B cell (primary cell): ENCODE data around the gene CLCN2. TPM values are rescaled to one million over a fixed set of nuclear protein-coding genes. Genes with fewer than 3 reads are reported as not detected.

Experiments used
- ATAC-seq: fragments of 200-7000 bp; cut with Tn5 transposase; one replicate; pipeline ENCODE4 v1.10.0; 2021; ENCODE audit warnings: low read depth, mild to moderate bottlenecking, moderate number of reproducible peaks, moderate library complexity
- CTCF ChIA-PET: fragments of 350-600 bp; sonication (Branson Sonifier 250); formaldehyde crosslinking; loops from one replicate; lab custom pipeline; 2021; ENCODE audit warnings: antibody characterized with exemption, inconsistent platforms; lab: Charles Lee
- POLR2A ChIA-PET: fragments of 350-600 bp; sonication (Branson Sonifier 250); formaldehyde crosslinking; loops from one replicate; lab custom pipeline; 2021; ENCODE audit warnings: antibody characterized with exemption; lab: Charles Lee
- DNase-seq: peaks from one replicate; pipeline ENCODE4 v3.0.0; 2013
- H2AFZ ChIP-seq: 2 replicates; pipeline ENCODE4 v1.6.1; 2012; ENCODE audit warnings: mild to moderate bottlenecking, low read depth, low read length; ENCODE audit not compliant: insufficient read depth, poor library complexity, severe bottlenecking
- H3K27ac ChIP-seq, 2 donors: 1 replicate in 1 of 2; 2 replicates in 1 of 2; pipeline ENCODE4 v1.5.1; 2012 to 2013; ENCODE audit warnings: low read length in 2 of 2, mild to moderate bottlenecking in 2 of 2, moderate library complexity in 1 of 2
- H3K27me3 ChIP-seq, 4 experiments: fragments of 200-600 bp in 1 of 4; sonication (generic) in 1 of 4; replicated peaks in 1 of 4; 1 replicate in 2 of 4; 2 replicates in 2 of 4; pipeline versions ENCODE4 v1.6.1 to v1.7.0; 2013 to 2016; ENCODE audit warnings: low read length in 3 of 4, mild to moderate bottlenecking in 2 of 4, mixed read lengths in 1 of 4, moderate library complexity in 1 of 4; ENCODE audit not compliant: insufficient read depth in 4 of 4, control insufficient read depth in 3 of 4; ENCODE audit errors: control extremely low read depth in 1 of 4
- H3K36me3 ChIP-seq, 2 experiments: replicated peaks in 1 of 2; 1 replicate in 1 of 2; 2 replicates in 1 of 2; pipeline versions ENCODE4 v1.6.1 to v1.7.1; 2013; ENCODE audit warnings: low read length in 1 of 2; ENCODE audit not compliant: insufficient read depth in 2 of 2, control insufficient read depth in 1 of 2; ENCODE audit errors: control extremely low read depth in 1 of 2, extremely low read depth in 1 of 2
- H3K4me1 ChIP-seq, 2 donors: fragments of 200-600 bp in 1 of 2; sonication (generic) in 1 of 2; 1 replicate in 1 of 2; 2 replicates in 1 of 2; pipeline versions ENCODE4 v1.5.1 to v1.6.1; 2013 to 2017; ENCODE audit warnings: low read length in 2 of 2; ENCODE audit not compliant: control insufficient read depth in 2 of 2, insufficient read depth in 2 of 2
- H3K4me2 ChIP-seq: replicated peaks from 2 replicates; pipeline ENCODE3; 2012; ENCODE audit warnings: mild to moderate bottlenecking, low read depth, low read length; ENCODE audit not compliant: poor library complexity, severe bottlenecking
- H3K4me3 ChIP-seq, 5 experiments: fragments of 200-600 bp in 1 of 5; sonication (generic) in 1 of 5; 1 replicate in 3 of 5; 2 replicates in 2 of 5; pipeline versions ENCODE4 v1.5.1 to v1.7.0; 2011 to 2016; ENCODE audit warnings: low read length in 4 of 5, mild to moderate bottlenecking in 4 of 5, low read depth in 2 of 5, control low read depth in 1 of 5, moderate library complexity in 1 of 5; ENCODE audit not compliant: insufficient read depth in 1 of 5; ENCODE audit errors: control extremely low read depth in 1 of 5, extremely low read depth in 1 of 5
- H3K79me2 ChIP-seq: fragments of 200-600 bp; sonication (generic); one replicate; pipeline ENCODE4 v1.6.0; 2016; ENCODE audit warnings: low read length; ENCODE audit not compliant: control insufficient read depth, insufficient read depth
- H3K9ac ChIP-seq: fragments of 200-600 bp; sonication (generic); 2 replicates; pipeline ENCODE4 v1.6.1; 2017; ENCODE audit warnings: mild to moderate bottlenecking, low read length, moderate library complexity
- H3K9me3 ChIP-seq, 3 donors: one replicate each; pipeline versions ENCODE4 v1.6.1 to v1.7.1; 2013; ENCODE audit warnings: low read length in 2 of 3; ENCODE audit not compliant: control insufficient read depth in 2 of 3, insufficient read depth in 1 of 3; ENCODE audit errors: control extremely low read depth in 1 of 3
- H4K20me1 ChIP-seq: 2 replicates; pipeline ENCODE4 v1.6.0; 2012; ENCODE audit warnings: mild to moderate bottlenecking, low read length; ENCODE audit not compliant: insufficient read depth, control insufficient read depth, poor library complexity, severe bottlenecking
- H3K27ac Mint-ChIP-seq: one replicate; pipeline ENCODE4 v1.8.0; 2021; ENCODE audit warnings: mixed read lengths
- H3K27me3 Mint-ChIP-seq: one replicate; pipeline ENCODE4 v1.8.0; 2021; ENCODE audit warnings: mixed read lengths
- H3K4me1 Mint-ChIP-seq: one replicate; pipeline ENCODE4 v1.8.0; 2021; ENCODE audit warnings: mixed read lengths
- H3K4me3 Mint-ChIP-seq: one replicate; pipeline ENCODE4 v1.8.0; 2021; ENCODE audit warnings: mixed read lengths
- H3K9me3 Mint-ChIP-seq: one replicate; pipeline ENCODE4 v1.8.0; 2022; ENCODE audit warnings: mixed read lengths; ENCODE audit not compliant: insufficient read depth
- EZH2 ChIP-seq: IDR thresholded peaks from 2 replicates; pipeline ENCODE4 v1.6.1; 2012; ENCODE audit warnings: borderline replicate concordance, low read depth, mild to moderate bottlenecking, moderate library complexity, low read length; ENCODE audit not compliant: insufficient read depth, poor library complexity, severe bottlenecking
- WGBS: methylation state at CpG from one replicate; pipeline ENCODE4 v1.1.5; 2013; ENCODE audit warnings: missing lambda C conversion rate; ENCODE audit not compliant: insufficient coverage; 5-methylcytosine and 5-hydroxymethylcytosine counted together
- intact Hi-C: fragments of 100-400 bp; cut with micrococcal nuclease; formaldehyde crosslinking; loops from one replicate; pipeline ENCODE4 v1.10.0; 2022
- polyA plus RNA-seq: library from polyadenylated mRNA; depleted of rRNA; stranded (reverse); fragments of >200 nt; gene quantifications from 2 replicates; pipeline ENCODE4 v1.2.3, GENCODE V29; 2012
- total RNA-seq, 2 donors: library from RNA; stranded (reverse); fragments of 120-200 nt in 1 of 2; gene quantifications; 1 replicate in 1 of 2; 2 replicates in 1 of 2; pipeline versions ENCODE4 v1.2.3 to v1.2.4, GENCODE V29; 2013 to 2022
- TF ChIP-seq, protein P1 (sequence below): fragments of 200-600 bp; IDR thresholded peaks from one replicate; pipeline ENCODE4 v1.8.0; 2022; ENCODE audit warnings: antibody characterized with exemption, mild to moderate bottlenecking

CLCN2 gene
- total and polyA plus RNA-seq, 2 donors (not counting 1 experiment from before 2014, with no cell fraction given): 6.1 to 8.1 TPM

DNA sequence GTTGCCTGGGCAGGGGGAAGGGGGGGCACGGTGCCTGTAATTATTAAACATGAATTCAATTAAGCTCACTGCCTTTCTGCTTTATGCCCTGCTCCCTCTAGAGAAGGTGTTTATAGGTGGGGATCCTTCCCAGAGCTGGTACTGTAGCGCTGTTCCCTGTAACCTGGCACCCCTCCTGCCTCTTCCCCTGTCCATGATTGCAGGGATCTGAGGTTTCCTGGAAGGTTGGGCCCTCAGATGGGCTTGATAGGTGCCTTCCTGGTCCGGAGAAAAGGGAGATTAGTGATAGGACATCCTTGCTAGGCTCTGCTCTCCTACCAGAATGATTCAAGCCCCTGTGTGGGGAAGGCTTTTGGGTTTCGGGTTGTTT, 26.1 kb downstream of the CLCN2 start:
- no peak for DNase-seq
- ATAC-seq: no peak
- Mint-ChIP-seq H3K4me1 (peaks cover 30% of the 10 kb centered on the region), H3K27ac (peak overlapping the region; percentile 90), H3K4me3 (peak overlapping the region; percentile 94), H3K9me3 (no peaks in the 10 kb centered on the region), H3K27me3 (no peaks in the 10 kb centered on the region)
- Histone ChIP-seq H3K9ac (peak overlapping the region; percentile 86), H3K9me3 (no peaks in the 10 kb centered on the region), H2AFZ (peak overlapping the region; percentile 85), H3K4me2 (peak overlapping the region; percentile 82), H3K27me3 (peaks cover 0 to 3% (median 0%) of the 10 kb centered on the region in 4 experiments), H3K4me1 (peaks cover 14 to 25% of the 10 kb centered on the region in 2 donors), H3K36me3 (peaks cover 1 to 41% of the 10 kb centered on the region in 2 experiments), H3K4me3 (peak overlapping the region in 4 of 5 experiments; percentile 68 to 83 (median 76)), H3K79me2 (peaks cover 19% of the 10 kb centered on the region), H3K27ac (peak overlapping the region; percentile 93), H4K20me1 (no peaks in the 10 kb centered on the region)
- WGBS: 54% methylated on average over 2 of the region's 4 CpGs
- ChIA-PET POLR2A (interaction anchor here (0.6 kb wide), 1 partner anchor 26 kb away, joined by 5 read pairs; the partner anchor contains the start of genes CLCN2 and POLR2H), CTCF (no interaction called here)
- intact Hi-C loops: loop anchor here (1.0 to 2.0 kb wide), 4 partner anchors 21 to 86 kb away; partner anchors contain the start of genes EEF1AKMT4, EIF4G1 and PSMD2
- TF ChIP-seq, protein P1, sequence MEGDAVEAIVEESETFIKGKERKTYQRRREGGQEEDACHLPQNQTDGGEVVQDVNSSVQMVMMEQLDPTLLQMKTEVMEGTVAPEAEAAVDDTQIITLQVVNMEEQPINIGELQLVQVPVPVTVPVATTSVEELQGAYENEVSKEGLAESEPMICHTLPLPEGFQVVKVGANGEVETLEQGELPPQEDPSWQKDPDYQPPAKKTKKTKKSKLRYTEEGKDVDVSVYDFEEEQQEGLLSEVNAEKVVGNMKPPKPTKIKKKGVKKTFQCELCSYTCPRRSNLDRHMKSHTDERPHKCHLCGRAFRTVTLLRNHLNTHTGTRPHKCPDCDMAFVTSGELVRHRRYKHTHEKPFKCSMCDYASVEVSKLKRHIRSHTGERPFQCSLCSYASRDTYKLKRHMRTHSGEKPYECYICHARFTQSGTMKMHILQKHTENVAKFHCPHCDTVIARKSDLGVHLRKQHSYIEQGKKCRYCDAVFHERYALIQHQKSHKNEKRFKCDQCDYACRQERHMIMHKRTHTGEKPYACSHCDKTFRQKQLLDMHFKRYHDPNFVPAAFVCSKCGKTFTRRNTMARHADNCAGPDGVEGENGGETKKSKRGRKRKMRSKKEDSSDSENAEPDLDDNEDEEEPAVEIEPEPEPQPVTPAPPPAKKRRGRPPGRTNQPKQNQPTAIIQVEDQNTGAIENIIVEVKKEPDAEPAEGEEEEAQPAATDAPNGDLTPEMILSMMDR: no peak
- TF ChIP-seq EZH2: no peak

DNA sequence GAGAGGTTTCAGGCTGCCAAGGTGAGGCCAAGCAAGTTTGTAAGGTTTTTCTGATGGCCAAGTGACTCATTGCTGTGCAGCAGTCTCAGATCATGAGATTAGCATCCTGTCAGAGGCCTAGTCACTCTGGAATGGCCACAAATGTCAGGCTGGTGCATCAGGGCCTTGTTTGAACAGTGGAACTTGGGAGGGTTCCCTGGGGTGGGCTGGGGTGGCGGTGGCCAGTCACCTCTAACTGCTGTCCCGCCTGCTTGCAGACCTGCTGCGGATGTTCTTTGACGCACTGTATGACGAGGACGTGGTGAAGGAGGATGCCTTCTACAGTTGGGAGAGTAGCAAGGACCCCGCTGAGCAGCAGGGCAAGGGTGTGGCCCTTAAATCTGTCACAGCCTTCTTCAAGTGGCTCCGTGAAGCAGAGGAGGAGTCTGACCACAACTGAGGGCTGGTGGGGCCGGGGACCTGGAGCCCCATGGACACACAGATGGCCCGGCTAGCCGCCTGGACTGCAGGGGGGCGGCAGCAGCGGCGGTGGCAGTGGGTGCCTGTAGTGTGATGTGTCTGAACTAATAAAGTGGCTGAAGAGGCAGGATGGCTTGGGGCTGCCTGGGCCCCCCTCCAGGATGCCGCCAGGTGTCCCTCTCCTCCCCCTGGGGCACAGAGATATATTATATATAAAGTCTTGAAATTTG, 26.8 kb downstream of the CLCN2 start:
- H3K4me3 Mint-ChIP-seq: peak overlapping the region; percentile 66
- no peaks in the 10 kb centered on the region for H3K9me3 Mint-ChIP-seq
- H3K4me1 Mint-ChIP-seq: peaks cover 30% of the 10 kb centered on the region
- DNase-seq (peak; percentile 39), ATAC-seq (no peak)
- H3K79me2 ChIP-seq: peaks cover 19% of the 10 kb centered on the region
- H2AFZ ChIP-seq: no peak overlapping the region
- no peaks in the 10 kb centered on the region for H4K20me1 ChIP-seq
- peak overlapping the region; percentile 67 for H3K27ac Mint-ChIP-seq
- peak overlapping the region; percentile 93 for H3K27ac ChIP-seq
- H3K27me3 ChIP-seq: peaks cover 0 to 3% (median 0%) of the 10 kb centered on the region in 4 experiments
- CTCF ChIA-PET: no interaction called here
- H3K36me3 ChIP-seq: peaks cover 1 to 48% of the 10 kb centered on the region in 2 experiments
- H3K4me3 ChIP-seq: no peak overlapping the region
- intact Hi-C loops: loop anchor here (1.0 to 2.0 kb wide), 4 partner anchors 20 to 85 kb away; partner anchors contain the start of genes EEF1AKMT4, EIF4G1 and PSMD2
- no peaks in the 10 kb centered on the region for H3K27me3 Mint-ChIP-seq
- no peak overlapping the region for H3K9ac ChIP-seq
- H3K9me3 ChIP-seq: no peaks in the 10 kb centered on the region
- H3K4me2 ChIP-seq: no peak overlapping the region
- 85% methylated on average over 12 of the region's 15 CpGs for WGBS
- H3K4me1 ChIP-seq: peaks cover 14 to 25% of the 10 kb centered on the region in 2 donors
- no peak for TF ChIP-seq EZH2
- TF ChIP-seq, protein P1: no peak
- POLR2A ChIA-PET: no interaction called here
